Measurements from ENCODE around the gene EHBP1.
A peak's percentile ranks its signal among the peaks of the same experiment; 100 is the strongest.

Gene EHBP1

DNA sequence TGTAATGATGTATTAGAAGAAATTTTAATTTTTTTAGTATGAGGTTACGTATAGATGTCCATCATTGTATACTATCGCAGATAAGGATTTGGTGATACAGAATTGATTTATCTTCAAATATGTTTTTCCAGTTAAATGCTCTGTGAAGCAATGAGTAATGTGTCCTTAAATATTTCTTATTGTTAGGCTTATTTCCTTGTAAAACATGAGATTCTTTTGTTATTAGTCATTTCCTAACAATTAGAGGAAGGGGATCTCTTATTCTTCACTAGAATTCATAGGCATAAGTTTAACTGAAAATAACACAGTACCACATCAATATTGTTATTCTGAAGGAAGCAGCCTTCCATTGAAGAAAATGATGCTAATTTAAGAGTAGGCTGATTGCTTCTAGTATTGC lies 329.7 kb downstream of the EHBP1 start:
- no peak for DNase-seq

- no peak for DNase-seq
Observed at GRCh38 chr2:63035660-63036059, 330.1 kb downstream of the EHBP1 start.

DNA sequence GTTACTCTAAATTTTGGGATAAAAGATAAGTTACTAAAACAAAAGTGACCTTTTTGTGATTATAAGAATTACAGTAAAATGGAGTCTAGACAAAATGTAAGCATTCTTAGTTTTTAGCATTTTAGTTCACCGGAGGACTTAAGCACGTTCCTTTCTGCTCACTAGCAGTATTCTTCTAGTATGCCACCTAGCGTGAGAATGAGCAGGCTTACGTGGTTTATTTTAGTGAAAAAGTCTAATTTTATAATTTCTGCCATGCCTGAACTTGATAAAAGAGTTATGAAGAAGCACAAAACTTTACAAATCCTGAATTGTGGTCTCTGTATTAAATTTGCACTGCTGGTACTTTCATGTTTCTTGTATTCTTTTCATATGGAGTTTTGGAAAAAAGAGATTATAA lies 332.5 kb downstream of the EHBP1 start:
- DNase-seq: no peak

- no peak for DNase-seq
Observed at GRCh38 chr2:63040586-63040985, 335.1 kb downstream of the EHBP1 start.

GRCh38 chr2:63041592-63041991 lies 336.1 kb downstream of the EHBP1 start:
- DNase-seq: no peak

DNA sequence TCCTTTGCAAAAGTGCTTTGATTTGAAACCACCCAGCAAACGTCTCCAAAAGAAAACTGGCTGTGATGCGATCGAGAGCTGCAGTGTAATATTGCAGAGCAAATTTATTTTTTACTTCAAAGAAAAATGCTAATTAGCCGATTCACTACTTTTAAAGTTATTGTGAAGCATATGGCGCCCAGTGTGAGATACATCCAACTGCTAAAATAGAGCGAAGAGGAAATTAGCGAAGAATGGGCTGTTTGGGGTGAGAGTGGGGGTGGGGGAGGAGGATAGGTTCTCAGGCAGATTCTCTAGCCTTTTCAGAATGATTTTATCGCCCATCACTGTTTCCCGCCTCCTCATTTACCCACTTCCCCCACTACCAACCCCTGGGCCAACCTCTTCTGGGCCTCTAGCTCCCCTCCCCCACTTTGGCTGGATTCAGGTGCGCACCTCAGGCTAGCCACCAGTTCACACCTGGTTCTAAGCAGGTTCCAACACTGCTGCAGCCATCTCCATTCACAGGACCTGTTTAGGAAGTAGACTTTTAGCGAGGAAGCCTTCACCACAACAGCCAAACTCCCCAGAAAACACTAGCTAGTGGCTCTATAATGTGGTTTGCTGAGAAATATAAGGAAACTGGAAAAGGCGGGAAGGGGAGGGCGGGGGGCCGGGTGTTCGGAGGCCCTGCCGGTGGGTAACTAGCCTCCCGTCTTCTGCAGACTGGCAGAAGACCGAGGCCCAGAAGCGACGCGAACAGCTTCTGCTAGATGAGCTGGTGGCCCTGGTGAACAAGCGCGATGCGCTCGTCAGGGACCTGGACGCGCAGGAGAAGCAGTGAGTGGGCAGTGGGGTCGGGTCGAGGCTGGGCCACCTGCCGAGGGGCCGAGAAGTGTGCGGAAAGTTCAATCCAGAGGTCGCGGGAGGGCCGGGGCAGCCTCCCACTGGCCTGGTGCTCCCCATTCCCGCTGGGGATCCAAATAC lies 339.1 kb downstream of the EHBP1 start:
- no peak for DNase-seq

GRCh38 chr2:63046552-63046951 lies 341.0 kb downstream of the EHBP1 start:
- no peak for DNase-seq

DNA sequence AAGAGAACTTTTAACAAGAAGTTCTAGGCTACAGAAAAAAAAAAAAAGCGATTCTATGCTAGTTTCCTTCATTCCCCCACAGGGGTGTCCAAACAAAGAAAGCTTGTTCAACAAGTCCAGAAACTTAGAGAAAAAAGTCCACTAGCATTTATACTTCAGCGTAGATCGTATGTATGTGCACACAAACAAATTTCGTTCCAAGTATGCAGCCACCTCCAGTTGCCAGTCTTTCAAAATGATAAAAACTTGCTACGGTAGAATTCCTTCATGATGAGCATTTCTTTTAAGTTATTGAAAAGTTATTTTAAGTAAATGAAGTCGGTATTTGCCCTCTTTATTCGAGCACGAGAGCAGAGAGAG lies 341.4 kb downstream of the EHBP1 start:
- DNase-seq: no peak

GRCh38 chr2:63047321-63048279 lies 342.1 kb downstream of the EHBP1 start:
- no peak for DNase-seq

DNA sequence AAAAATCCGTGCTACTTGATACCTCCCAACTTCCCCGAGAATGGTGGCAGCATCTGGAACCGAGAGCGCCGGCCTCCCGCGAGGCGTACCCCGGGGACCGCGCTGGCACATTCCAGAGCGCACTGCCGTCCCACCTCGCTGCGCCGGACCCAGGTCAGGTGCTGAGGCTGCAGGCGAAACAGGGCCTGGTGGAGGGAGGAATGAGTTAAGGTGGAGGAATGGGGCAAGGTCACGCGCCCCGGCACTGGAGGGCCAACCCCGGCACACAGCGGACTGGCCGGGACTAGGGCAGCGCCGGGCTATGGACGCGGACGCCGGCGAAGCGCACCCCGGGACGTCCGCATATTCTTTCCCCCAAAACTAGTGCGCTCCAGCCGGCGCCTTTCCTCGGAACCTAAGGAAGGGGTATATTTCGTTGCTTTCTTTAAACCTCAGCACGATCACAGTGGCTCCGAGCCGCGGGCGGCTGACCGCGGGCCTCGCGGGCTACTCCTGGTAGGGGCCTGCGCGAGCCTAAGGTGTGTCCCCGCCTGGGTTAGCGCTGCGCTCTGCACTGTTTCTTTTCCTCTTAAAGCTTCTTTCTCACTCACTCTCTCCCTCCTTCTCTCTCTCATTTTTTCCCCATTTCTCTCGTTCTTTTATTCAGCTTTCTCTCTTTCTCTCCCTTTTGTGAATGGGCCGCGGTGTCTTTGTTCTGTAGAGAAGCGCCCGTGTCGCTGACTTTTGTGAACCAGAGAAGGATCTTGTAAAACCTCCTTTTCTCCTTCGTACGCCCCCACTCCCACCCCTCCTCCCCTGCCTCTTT lies 343.1 kb downstream of the EHBP1 start:
- no peak for DNase-seq

- no peak for DNase-seq
Observed at GRCh38 chr2:63049211-63049969, 343.9 kb downstream of the EHBP1 start.

- DNase-seq: no peak
Observed at GRCh38 chr2:63049970-63050333, 344.4 kb downstream of the EHBP1 start.

DNA sequence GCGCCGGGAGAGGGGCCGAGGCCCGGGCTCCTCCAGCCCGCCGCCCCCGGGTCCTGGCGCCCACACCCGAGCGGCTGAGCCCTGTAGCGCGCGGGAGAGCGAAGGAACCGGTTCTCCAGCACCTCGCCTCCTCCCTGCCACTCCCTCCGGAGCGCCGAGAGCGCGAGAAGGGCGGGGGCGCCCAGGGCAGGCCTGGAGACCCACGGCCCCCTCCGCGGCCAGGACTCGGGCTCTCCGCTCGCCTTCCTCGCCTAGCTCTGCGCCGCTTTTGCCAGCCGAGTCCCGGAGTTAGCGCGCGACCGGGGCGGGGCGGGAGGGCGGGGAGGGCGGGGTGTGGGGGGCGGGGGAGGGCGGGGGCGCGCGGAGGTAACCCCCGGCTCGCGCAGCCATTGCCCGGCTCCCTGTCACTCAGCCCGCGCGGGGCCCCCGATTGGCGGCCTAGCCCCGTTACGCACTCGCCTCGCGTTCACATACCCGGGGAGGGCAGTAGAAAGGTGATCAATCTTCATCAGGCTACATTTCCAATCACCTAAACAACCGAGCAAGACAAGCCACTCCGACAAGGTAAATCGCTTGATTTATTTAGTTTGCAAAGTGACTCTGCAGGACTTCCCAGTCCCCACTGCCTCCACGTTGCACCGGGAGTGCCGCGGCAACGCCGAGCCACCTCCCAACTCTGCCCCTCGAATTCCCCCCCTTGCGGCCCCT lies 345.0 kb downstream of the EHBP1 start, which contains the start of gene OTX1:
TSS of gene OTX1 (plus strand) at position 497 of the 708 bp plus-strand sequence. CDS start 2,161 bp downstream, outside the sequence.
- peak; percentile 55 for DNase-seq

DNA sequence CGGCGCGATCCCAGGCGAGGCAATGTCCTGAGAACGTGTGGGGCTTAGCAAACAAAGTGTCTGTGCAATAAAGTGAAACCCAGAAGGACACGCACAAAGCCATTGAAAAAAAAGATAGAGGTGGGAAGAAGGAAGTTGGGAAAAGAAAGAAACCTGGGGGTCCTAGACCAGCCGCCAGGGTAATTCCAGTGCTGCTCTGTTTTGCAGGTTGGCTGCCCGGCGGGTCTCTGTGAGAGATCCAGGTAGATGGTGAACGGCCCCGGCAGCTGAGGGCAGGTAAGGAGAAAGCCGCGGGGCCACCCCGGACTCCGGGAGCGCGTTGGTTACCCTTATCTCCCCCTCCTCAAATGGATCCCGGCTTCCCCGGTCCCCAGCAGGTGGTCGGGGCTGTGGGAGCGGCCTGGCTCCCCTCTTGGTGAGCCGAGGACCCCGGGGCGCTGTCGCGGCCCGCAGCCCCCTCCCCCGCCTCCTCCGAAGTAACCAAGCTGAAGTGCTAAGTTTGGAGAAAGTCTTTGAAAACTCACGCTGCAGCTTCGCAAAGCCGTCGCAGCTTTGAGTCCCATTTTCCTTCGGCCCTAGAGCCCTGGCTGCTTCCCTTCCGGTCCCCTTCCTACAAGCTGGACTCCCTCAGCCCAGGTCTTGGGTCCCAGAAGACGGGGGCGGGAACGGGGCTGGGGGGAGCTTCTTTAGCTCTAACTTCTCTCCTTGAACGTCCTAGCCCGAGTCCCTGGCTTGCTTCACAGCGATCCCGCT lies 345.7 kb downstream of the EHBP1 start:
- no peak for DNase-seq

DNA sequence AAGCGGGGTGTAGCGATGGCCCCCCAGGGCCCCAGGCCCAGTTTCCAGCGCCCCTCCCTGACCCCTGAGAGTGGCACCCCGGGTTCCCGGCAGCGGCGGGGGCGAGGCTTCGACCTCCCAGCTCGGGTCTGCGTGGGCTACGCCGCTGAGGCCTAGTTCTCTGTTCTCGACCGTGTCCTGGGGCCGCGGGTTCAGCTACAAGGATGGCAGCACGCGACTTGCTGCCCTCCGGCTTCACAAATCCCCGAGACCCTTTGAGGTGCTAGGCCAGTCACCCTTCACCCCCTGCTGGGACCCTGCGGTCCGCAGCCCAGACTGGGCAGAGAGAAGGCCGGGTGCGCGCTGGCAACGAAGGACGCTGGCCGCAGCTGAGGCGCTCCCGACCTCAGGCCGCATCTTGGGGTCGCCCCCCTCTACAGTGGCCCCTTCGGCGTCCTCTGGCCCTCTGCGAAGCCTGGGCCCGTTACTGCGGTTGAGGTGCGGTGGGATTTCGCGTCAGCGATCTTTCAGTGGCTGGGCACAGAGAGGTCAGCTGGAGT lies 346.4 kb downstream of the EHBP1 start:
- no peak for DNase-seq

GRCh38 chr2:63052411-63053080 lies 347.0 kb downstream of the EHBP1 start:
- no peak for DNase-seq

- DNase-seq: no peak
Observed at GRCh38 chr2:63053081-63053888, 347.8 kb downstream of the EHBP1 start.

DNA sequence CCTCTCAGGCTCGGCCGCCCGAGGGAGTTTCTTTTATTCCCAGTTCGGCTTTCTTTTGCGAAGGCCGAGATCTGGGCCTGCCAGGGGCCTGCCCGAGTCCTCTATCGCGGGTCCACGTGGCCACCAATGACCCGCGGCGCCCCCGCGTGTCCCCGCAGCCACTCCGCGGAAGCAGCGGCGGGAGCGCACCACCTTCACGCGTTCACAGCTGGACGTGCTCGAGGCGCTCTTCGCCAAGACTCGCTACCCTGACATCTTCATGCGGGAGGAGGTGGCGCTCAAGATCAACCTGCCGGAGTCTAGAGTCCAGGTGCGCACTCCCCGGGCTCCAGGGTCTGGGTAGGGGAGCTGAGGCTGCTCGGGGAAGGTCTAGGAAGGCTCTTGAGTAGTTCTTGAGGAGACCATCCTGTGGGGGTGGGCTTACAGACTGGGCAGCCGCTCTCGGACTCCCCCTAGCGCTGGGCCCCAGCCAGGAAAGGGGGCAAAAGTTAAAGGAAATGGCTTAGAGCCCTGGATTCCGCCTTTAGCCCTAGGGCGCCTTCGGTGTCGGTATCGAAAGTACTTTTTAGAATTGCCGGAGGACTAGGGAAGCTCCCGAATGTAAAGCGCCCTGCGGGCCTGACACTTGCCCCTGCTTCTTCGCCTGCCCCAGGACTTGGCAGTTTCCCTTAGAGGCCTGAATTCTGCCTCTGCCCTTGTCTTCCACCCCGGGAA lies 348.5 kb downstream of the EHBP1 start:
- DNase-seq: no peak

All from NCI-H1694 (cell line).